Psoas muscle (tissue), 8 donors: Measurements from ENCODE around the gene PSMD12. TPM values are rescaled to one million over a fixed set of nuclear protein-coding genes. Genes with fewer than 3 reads are reported as not detected.
"Not testable (repeated sequence)": the region's sequence is repeated elsewhere in the genome, so short reads cannot be mapped to it uniquely, and the experiment has no call there.

Experiments used
- ATAC-seq, 4 donors: fragments of 200-7000 bp; cut with Tn5 transposase; one replicate each; pipeline ENCODE4 v1.9.1; 2020; ENCODE audit warnings: moderate library complexity in 3 of 4, mild to moderate bottlenecking in 2 of 4
- DNase-seq, 2 donors: peaks; one replicate each; pipeline ENCODE4 v3.0.0-alpha.2; 2020
- H3K27ac ChIP-seq: fragments of 200-600 bp; one replicate; pipeline ENCODE4 v1.8.0; 2022
- H3K27me3 ChIP-seq, 3 donors: fragments of 200-600 bp in 1 of 3; one replicate each; pipeline versions ENCODE4 v1.6.1 to v1.8.0; 2013 to 2022; ENCODE audit warnings: low read length in 2 of 3, mild to moderate bottlenecking in 2 of 3, moderate library complexity in 1 of 3; ENCODE audit not compliant: insufficient read depth in 3 of 3
- H3K36me3 ChIP-seq, 2 donors: fragments of 200-600 bp in 1 of 2; one replicate each; pipeline versions ENCODE4 v1.6.1 to v1.8.0; 2013 to 2022; ENCODE audit warnings: low read depth in 1 of 2, mild to moderate bottlenecking in 1 of 2, moderate library complexity in 1 of 2; ENCODE audit not compliant: insufficient read depth in 1 of 2
- H3K4me1 ChIP-seq: fragments of 200-600 bp; one replicate; pipeline ENCODE4 v1.8.0; 2022
- H3K4me3 ChIP-seq: fragments of 200-600 bp; one replicate; pipeline ENCODE4 v1.8.0; 2022; ENCODE audit warnings: mild to moderate bottlenecking
- H3K9me3 ChIP-seq: fragments of 200-600 bp; one replicate; pipeline ENCODE4 v1.8.0; 2022
- WGBS, 3 donors: extraction: QIAGEN DNeasy Blood & Tissue Kit; methylation state at CpG; one replicate each; pipeline versions ENCODE4 v1.1.6 to v1.1.7; 2013; 5-methylcytosine and 5-hydroxymethylcytosine counted together
- intact Hi-C, 2 donors: fragments of 100-400 bp; cut with DNase I; formaldehyde crosslinking; loops; one replicate each; pipeline versions ENCODE4 v1.11.0 to v1.14.2; 2022
- polyA plus RNA-seq, 3 donors: library from polyadenylated mRNA; stranded (reverse); fragments of 200-250 nt; gene quantifications; one replicate each; pipeline ENCODE4 v1.2.3, GENCODE V29; 2013
- total RNA-seq, 4 donors: library from RNA; stranded (reverse); fragmentation: NEBNext Ultra II Directional in 2 of 4; extraction: Animal tissue kit (Norgen Biotek cat#: 25700) in 2 of 4; gene quantifications; one replicate each; pipeline versions ENCODE4 v1.2.1 to v1.2.4, GENCODE V29; 2021 to 2023
- TF ChIP-seq, protein P1 (sequence below): fragments of 200-600 bp; IDR thresholded peaks from one replicate; pipeline ENCODE4 v1.8.0; 2022; ENCODE audit warnings: antibody characterized with exemption
- donor health status: healthy with polysubstance abuse.
- donor health status: DM: no; HTN: no; CAD: no; lungs with moderate emphysema.
- donor health status: Bipolar disorder and iron deficiency.
- donor health status: healthy.
- donor health status: DM: yes; HTN: yes; CAD: no.
- donor health status: DM: no; HTN: no; CAD: no.
- donor health status: DM: no; HTN: no; CAD: no.
- donor health status: DM: yes; HTN: yes; CAD: no.

PSMD12 gene
- total and polyA plus RNA-seq, 7 donors, result 66.6 to 281 (median 121) TPM

GRCh38 chr17:67324330-67324729 is 42.0 kb downstream of the PSMD12 start:
- no peaks in the 10 kb centered on the region for H3K4me1 ChIP-seq
- 90 to 94% (median 93%) methylated on average over 2 of the region's 2 CpGs for WGBS, 3 donors
- intact Hi-C loops, result no loop called here
- no peaks in the 10 kb centered on the region for H3K27me3 ChIP-seq
- no peak for DNase-seq
- H3K9me3 ChIP-seq, result no peaks in the 10 kb centered on the region
- no peaks in the 10 kb centered on the region for H3K36me3 ChIP-seq
- no peak for ATAC-seq
- TF ChIP-seq, protein P1, sequence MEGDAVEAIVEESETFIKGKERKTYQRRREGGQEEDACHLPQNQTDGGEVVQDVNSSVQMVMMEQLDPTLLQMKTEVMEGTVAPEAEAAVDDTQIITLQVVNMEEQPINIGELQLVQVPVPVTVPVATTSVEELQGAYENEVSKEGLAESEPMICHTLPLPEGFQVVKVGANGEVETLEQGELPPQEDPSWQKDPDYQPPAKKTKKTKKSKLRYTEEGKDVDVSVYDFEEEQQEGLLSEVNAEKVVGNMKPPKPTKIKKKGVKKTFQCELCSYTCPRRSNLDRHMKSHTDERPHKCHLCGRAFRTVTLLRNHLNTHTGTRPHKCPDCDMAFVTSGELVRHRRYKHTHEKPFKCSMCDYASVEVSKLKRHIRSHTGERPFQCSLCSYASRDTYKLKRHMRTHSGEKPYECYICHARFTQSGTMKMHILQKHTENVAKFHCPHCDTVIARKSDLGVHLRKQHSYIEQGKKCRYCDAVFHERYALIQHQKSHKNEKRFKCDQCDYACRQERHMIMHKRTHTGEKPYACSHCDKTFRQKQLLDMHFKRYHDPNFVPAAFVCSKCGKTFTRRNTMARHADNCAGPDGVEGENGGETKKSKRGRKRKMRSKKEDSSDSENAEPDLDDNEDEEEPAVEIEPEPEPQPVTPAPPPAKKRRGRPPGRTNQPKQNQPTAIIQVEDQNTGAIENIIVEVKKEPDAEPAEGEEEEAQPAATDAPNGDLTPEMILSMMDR, result no peak
- H3K4me3 ChIP-seq, result no peak overlapping the region
- H3K27ac ChIP-seq, result no peak overlapping the region

GRCh38 chr17:67323445-67323844 is 42.9 kb downstream of the PSMD12 start:
- ATAC-seq (no peak), DNase-seq (no peak)
- TF ChIP-seq, protein P1, result no peak
- Histone ChIP-seq H3K36me3 (no peaks in the 10 kb centered on the region), H3K4me3 (no peak overlapping the region), H3K27ac (no peak overlapping the region), H3K4me1 (no peaks in the 10 kb centered on the region), H3K27me3 (no peaks in the 10 kb centered on the region), H3K9me3 (no peaks in the 10 kb centered on the region)
- intact Hi-C loops, result no loop called here
- WGBS, 3 donors, result 84 to 97% (median 91%) methylated on average over 3 of the region's 3 CpGs

DNA sequence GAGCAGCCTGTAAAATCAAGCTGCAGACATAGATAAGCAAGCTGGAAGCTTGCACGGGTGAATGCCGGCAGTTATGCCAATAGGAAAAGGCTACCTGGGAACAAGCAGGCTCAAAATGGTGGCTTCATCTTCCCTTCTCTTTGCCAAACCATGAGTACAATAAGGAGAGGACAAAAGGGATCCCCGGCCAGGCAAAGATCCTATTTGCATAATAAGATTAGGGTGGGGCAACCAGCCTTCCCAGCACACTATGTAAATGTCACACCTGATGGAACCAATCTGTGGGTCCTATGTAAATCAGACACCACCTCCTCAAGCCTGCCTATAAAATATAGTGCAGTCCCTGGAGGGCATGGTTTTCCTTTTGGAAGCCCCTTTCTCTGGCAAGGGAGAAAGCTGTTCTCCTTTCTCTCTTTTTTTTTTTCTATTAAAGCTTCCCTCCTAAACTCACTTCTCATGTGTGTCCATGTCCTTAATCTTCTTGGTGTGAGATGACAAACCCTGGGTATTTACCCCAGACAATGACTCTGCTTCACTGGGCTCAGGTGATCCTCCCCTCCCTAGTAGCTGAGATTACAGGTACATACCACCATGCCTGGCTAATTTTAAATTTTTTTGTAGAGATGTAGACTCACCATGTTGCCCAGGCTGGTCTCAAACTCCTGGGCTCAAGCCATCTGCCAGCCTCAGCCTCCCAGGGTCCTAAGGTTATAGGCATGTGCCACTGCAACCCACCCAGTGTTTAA is 44.2 kb downstream of the PSMD12 start:
- ATAC-seq (no peak), DNase-seq (no peak)
- Histone ChIP-seq H3K27me3 (no peaks in the 10 kb centered on the region), H3K9me3 (no peaks in the 10 kb centered on the region), H3K4me3 (no peak overlapping the region), H3K36me3 (no peaks in the 10 kb centered on the region), H3K4me1 (no peaks in the 10 kb centered on the region), H3K27ac (no peak overlapping the region)
- TF ChIP-seq, protein P1, result no peak
- 33 to 37% (median 35%) methylated on average over 3 of the region's 3 CpGs for WGBS, 3 donors
- intact Hi-C loops, result no loop called here

DNA sequence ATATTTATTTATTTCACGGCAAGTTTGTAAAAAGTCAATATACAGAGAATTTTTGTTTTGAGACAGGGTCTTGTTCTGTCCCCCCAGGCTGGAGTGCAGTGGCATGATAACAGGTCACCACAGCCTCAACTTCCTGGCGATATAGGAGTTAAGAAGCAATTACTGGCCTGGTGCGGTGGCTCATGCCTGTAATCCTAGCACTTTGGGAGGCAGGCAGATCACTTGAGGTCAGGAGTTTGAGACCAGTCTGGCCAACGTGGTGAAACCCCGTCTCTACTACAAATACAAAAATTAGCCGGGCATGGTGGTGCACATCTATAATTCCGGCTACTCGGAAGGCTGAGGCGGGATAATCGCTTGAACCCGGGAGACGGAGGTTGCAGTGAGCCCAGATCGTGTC is 44.9 kb downstream of the PSMD12 start:
- H3K27ac ChIP-seq, H3K4me1 ChIP-seq, H3K9me3 ChIP-seq, DNase-seq, ATAC-seq, H3K4me3 ChIP-seq, H3K36me3 ChIP-seq, H3K27me3 ChIP-seq, intact Hi-C loops: not testable (repeated sequence)
- WGBS, 3 donors, result 76 to 85% (median 77%) methylated on average over 13 of the region's 13 CpGs

GRCh38 chr17:67316781-67317180 is 49.6 kb downstream of the PSMD12 start:
- ATAC-seq (no peak), DNase-seq (no peak)
- intact Hi-C loops, result no loop called here
- no peaks in the 10 kb centered on the region for H3K4me1 ChIP-seq
- H3K9me3 ChIP-seq, result no peaks in the 10 kb centered on the region
- H3K27ac ChIP-seq, result no peak overlapping the region
- no peak overlapping the region for H3K4me3 ChIP-seq
- H3K36me3 ChIP-seq, result no peaks in the 10 kb centered on the region
- TF ChIP-seq, protein P1, result no peak
- WGBS, 3 donors, result 77 to 85% (median 77%) methylated on average over 5 of the region's 5 CpGs
- no peaks in the 10 kb centered on the region for H3K27me3 ChIP-seq
